ENCODE results near the gene GOPC. TPM values are rescaled to one million over a fixed set of nuclear protein-coding genes. Genes with fewer than 3 reads are reported as not detected.

GOPC gene
- total and polyA plus RNA-seq, 2 donors (not counting 1 experiment from before 2014, with no cell fraction given) = 8.9 to 26.7 TPM

- H4K20me1 ChIP-seq (ENCODE audit: control insufficient read depth, insufficient read depth, low read length, poor library complexity, severe bottlenecking) = no peaks in the 10 kb centered on the region
- peaks cover under 1% of the 10 kb centered on the region for H3K27me3 Mint-ChIP-seq
- no peak overlapping the region for H3K4me3 Mint-ChIP-seq
- CTCF ChIA-PET = interaction anchor here (3.3 kb wide), 1 partner anchor 110 kb away, joined by 17 read pairs; no protein-coding TSS in a partner anchor
- peaks cover 4 to 15% of the 10 kb centered on the region in 2 experiments for H3K36me3 ChIP-seq (replicated peaks in 1 of 2; ENCODE audit: control extremely low read depth in 1 of 2, control insufficient read depth in 1 of 2, extremely low read depth in 1 of 2, insufficient read depth in 2 of 2, low read length in 1 of 2)
- POLR2A ChIA-PET = no interaction called here
- no peak overlapping the region for H3K27ac Mint-ChIP-seq
- no CpG with 5 or more reads among the region's 4 CpGs for WGBS (ENCODE audit: insufficient coverage)
- no peak overlapping the region for H2AFZ ChIP-seq (ENCODE audit: insufficient read depth, low read depth, low read length, poor library complexity, severe bottlenecking)
- DNase-seq (no peak), ATAC-seq (ENCODE audit: low read depth) (no peak)
- peaks cover 3% of the 10 kb centered on the region for H3K4me1 Mint-ChIP-seq
- H3K79me2 ChIP-seq (ENCODE audit: control insufficient read depth, insufficient read depth, low read length) = no peaks in the 10 kb centered on the region
- H3K9ac ChIP-seq (ENCODE audit: low read length) = no peak overlapping the region
- no peak overlapping the region for H3K4me3 ChIP-seq (ENCODE audit: control extremely low read depth in 1 of 5, extremely low read depth in 1 of 5, insufficient read depth in 1 of 5, low read depth in 2 of 5, low read length in 4 of 5)
- intact Hi-C loops (cut with micrococcal nuclease) = no loop called here
- no peak for TF ChIP-seq CTCF (IDR thresholded peaks at IDR 0.05)
- no peak for TF ChIP-seq EZH2 (IDR thresholded peaks at IDR 0.05; ENCODE audit: borderline replicate concordance, insufficient read depth, low read depth, low read length, poor library complexity, severe bottlenecking)
- H3K9me3 ChIP-seq (ENCODE audit: control extremely low read depth in 1 of 3, control insufficient read depth in 2 of 3, insufficient read depth in 1 of 3, low read length in 2 of 3) = no peaks in the 10 kb centered on the region
- no peaks in the 10 kb centered on the region for H3K9me3 Mint-ChIP-seq (ENCODE audit: insufficient read depth)
- H3K27me3 ChIP-seq (replicated peaks in 1 of 4; ENCODE audit: control extremely low read depth in 1 of 4, control insufficient read depth in 3 of 4, insufficient read depth in 4 of 4, low read length in 3 of 4) = no peaks in the 10 kb centered on the region
- H3K27ac ChIP-seq (ENCODE audit: low read length in 2 of 2) = no peak overlapping the region
- H3K4me1 ChIP-seq (ENCODE audit: control insufficient read depth in 2 of 2, insufficient read depth in 2 of 2, low read length in 2 of 2) = peaks cover 0 to 5% of the 10 kb centered on the region in 2 donors
- H3K4me2 ChIP-seq (replicated peaks; ENCODE audit: low read depth, low read length, poor library complexity, severe bottlenecking) = no peak overlapping the region
Observed at GRCh38 chr6:117559299-117559698, 43.0 kb downstream of the GOPC start.

GRCh38 chr6:117558818-117559217, 43.5 kb downstream of the GOPC start:
- H3K4me3 Mint-ChIP-seq = no peak overlapping the region
- H3K4me1 ChIP-seq (ENCODE audit: control insufficient read depth in 2 of 2, insufficient read depth in 2 of 2, low read length in 2 of 2) = peaks cover 0 to 5% of the 10 kb centered on the region in 2 donors
- intact Hi-C loops (cut with micrococcal nuclease) = no loop called here
- H3K27ac Mint-ChIP-seq = no peak overlapping the region
- no peaks in the 10 kb centered on the region for H3K27me3 ChIP-seq (replicated peaks in 1 of 4; ENCODE audit: control extremely low read depth in 1 of 4, control insufficient read depth in 3 of 4, insufficient read depth in 4 of 4, low read length in 3 of 4)
- H2AFZ ChIP-seq (ENCODE audit: insufficient read depth, low read depth, low read length, poor library complexity, severe bottlenecking) = no peak overlapping the region
- H3K27me3 Mint-ChIP-seq = peaks cover 4% of the 10 kb centered on the region
- ATAC-seq (ENCODE audit: low read depth) = no peak
- no peak overlapping the region for H3K9ac ChIP-seq (ENCODE audit: low read length)
- no peaks in the 10 kb centered on the region for H3K9me3 ChIP-seq (ENCODE audit: control extremely low read depth in 1 of 3, control insufficient read depth in 2 of 3, insufficient read depth in 1 of 3, low read length in 2 of 3)
- TF ChIP-seq EZH2 (IDR thresholded peaks at IDR 0.05; ENCODE audit: borderline replicate concordance, insufficient read depth, low read depth, low read length, poor library complexity, severe bottlenecking) (no peak), CTCF (IDR thresholded peaks at IDR 0.05) (no peak)
- no peaks in the 10 kb centered on the region for H3K9me3 Mint-ChIP-seq (ENCODE audit: insufficient read depth)
- H3K27ac ChIP-seq (ENCODE audit: low read length in 2 of 2) = no peak overlapping the region
- no peak overlapping the region for H3K4me2 ChIP-seq (replicated peaks; ENCODE audit: low read depth, low read length, poor library complexity, severe bottlenecking)
- H3K4me1 Mint-ChIP-seq = peaks cover 3% of the 10 kb centered on the region
- no peaks in the 10 kb centered on the region for H3K79me2 ChIP-seq (ENCODE audit: control insufficient read depth, insufficient read depth, low read length)
- POLR2A ChIA-PET = no interaction called here
- WGBS (ENCODE audit: insufficient coverage) = 97% methylated on average over 3 of the region's 4 CpGs
- CTCF ChIA-PET = interaction anchor here (1.2 to 3.5 kb wide), 3 partner anchors 9 to 109 kb away, joined by 4 to 17 read pairs (median 12); no protein-coding TSS in a partner anchor
- DNase-seq = no peak
- H4K20me1 ChIP-seq (ENCODE audit: control insufficient read depth, insufficient read depth, low read length, poor library complexity, severe bottlenecking) = no peaks in the 10 kb centered on the region
- peaks cover 4 to 15% of the 10 kb centered on the region in 2 experiments for H3K36me3 ChIP-seq (replicated peaks in 1 of 2; ENCODE audit: control extremely low read depth in 1 of 2, control insufficient read depth in 1 of 2, extremely low read depth in 1 of 2, insufficient read depth in 2 of 2, low read length in 1 of 2)
- H3K4me3 ChIP-seq (ENCODE audit: control extremely low read depth in 1 of 5, extremely low read depth in 1 of 5, insufficient read depth in 1 of 5, low read depth in 2 of 5, low read length in 4 of 5) = no peak overlapping the region
